Mucosa of rectum (tissue), 2 donors: ENCODE measurements around the gene DCAF11.

Experiments
- H3K27ac ChIP-seq, 2 donors: one replicate each; pipeline ENCODE4 v1.7.0; 2013; ENCODE audit warnings: inconsistent platforms in 2 of 2, low read depth in 2 of 2, low read length in 2 of 2
- H3K27me3 ChIP-seq, 2 donors: one replicate each; pipeline ENCODE4 v1.7.0; 2013; ENCODE audit warnings: low read length in 2 of 2; ENCODE audit not compliant: control insufficient read depth in 2 of 2, insufficient read depth in 2 of 2
- H3K36me3 ChIP-seq, 2 donors: one replicate each; pipeline ENCODE4 v1.7.0; 2013; ENCODE audit warnings: low read length in 2 of 2; ENCODE audit not compliant: control insufficient read depth in 2 of 2, insufficient read depth in 2 of 2
- H3K4me1 ChIP-seq, 2 donors: one replicate each; pipeline ENCODE4 v1.7.0; 2013; ENCODE audit warnings: low read length in 2 of 2, mild to moderate bottlenecking in 1 of 2; ENCODE audit not compliant: control insufficient read depth in 2 of 2, insufficient read depth in 2 of 2
- H3K4me3 ChIP-seq, 2 donors: one replicate each; pipeline ENCODE4 v1.7.0; 2013; ENCODE audit warnings: low read length in 2 of 2
- H3K9ac ChIP-seq, 2 donors: one replicate each; pipeline ENCODE4 v1.7.0; 2013; ENCODE audit warnings: low read length in 2 of 2, low read depth in 1 of 2, mild to moderate bottlenecking in 1 of 2
- H3K9me3 ChIP-seq, 2 donors: one replicate each; pipeline ENCODE4 v1.7.0; 2013; ENCODE audit warnings: low read length in 2 of 2; ENCODE audit not compliant: control insufficient read depth in 2 of 2
- donor health status: healthy.
- donor health status: Normal muscosa, but diverticular disease.

The DCAF11 gene

DNA sequence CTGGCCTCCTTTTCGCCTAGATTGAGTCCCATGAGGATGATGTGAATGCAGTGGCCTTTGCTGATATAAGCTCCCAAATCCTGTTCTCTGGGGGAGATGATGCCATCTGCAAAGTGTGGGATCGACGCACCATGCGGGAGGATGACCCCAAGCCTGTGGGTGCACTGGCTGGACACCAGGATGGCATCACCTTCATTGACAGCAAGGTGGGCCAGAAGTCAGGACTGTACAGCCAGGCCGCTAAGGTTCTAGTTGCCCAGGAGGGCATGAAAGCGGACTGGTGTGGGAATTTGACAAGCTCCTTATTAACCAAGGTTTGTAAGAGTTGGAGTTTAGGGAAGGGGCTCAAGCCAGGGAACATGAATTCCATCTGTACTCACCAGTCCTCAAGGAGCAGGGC is 5.1 kb downstream of the DCAF11 start:
- H3K4me1 ChIP-seq = peaks cover 10 to 13% of the 10 kb centered on the region in 2 donors
- H3K4me3 ChIP-seq = no peak overlapping the region
- no peak overlapping the region for H3K9ac ChIP-seq
- no peaks in the 10 kb centered on the region for H3K27me3 ChIP-seq
- H3K9me3 ChIP-seq = no peaks in the 10 kb centered on the region
- H3K27ac ChIP-seq = no peak overlapping the region
- peaks cover 65 to 66% of the 10 kb centered on the region in 2 donors for H3K36me3 ChIP-seq

DNA sequence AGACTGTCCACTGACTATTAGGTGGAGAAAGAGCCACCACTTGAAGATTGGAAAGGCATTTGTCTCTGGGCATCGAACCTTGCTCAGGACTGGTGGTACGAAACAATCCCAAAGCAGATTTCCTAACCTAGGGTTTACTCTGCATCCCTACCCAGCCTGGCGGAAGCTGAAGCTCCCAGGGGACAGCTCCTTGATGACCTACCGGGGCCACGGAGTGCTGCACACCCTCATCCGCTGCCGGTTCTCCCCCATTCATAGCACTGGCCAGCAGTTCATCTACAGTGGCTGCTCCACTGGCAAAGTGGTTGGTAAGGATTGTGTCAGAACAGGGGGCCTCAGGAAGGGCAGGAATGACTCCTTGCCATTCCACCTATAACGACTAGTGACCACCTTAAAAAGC is 6.6 kb downstream of the DCAF11 start:
- peaks cover 4 to 5% of the 10 kb centered on the region in 2 donors for H3K4me1 ChIP-seq
- H3K9ac ChIP-seq = no peak overlapping the region
- no peak overlapping the region for H3K27ac ChIP-seq
- H3K36me3 ChIP-seq = peaks cover 66 to 67% of the 10 kb centered on the region in 2 donors
- H3K9me3 ChIP-seq = no peaks in the 10 kb centered on the region
- H3K27me3 ChIP-seq = no peaks in the 10 kb centered on the region
- H3K4me3 ChIP-seq = no peak overlapping the region

DNA sequence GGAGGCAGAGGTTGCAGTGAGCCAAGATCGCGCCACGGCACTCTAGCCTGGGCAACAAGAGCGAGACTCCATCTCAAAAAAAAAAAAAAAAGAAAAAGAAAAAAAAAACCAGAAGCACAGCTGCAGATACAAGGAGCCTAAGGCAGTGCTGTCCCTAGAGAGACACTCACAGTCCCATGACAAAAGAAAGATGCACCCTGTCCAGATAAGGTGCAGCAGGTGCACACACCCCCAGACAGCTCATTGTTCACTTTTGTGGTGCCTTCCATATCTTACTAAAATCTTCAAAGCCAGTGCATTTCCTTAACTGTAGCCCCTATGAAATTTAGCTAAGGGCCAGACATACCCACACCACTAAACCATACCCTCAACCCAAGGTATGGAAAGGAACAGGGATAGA is 7.8 kb downstream of the DCAF11 start:
- Histone ChIP-seq H3K9me3 (no peaks in the 10 kb centered on the region), H3K36me3 (peaks cover 57 to 67% of the 10 kb centered on the region in 2 donors), H3K27me3 (no peaks in the 10 kb centered on the region)

DNA sequence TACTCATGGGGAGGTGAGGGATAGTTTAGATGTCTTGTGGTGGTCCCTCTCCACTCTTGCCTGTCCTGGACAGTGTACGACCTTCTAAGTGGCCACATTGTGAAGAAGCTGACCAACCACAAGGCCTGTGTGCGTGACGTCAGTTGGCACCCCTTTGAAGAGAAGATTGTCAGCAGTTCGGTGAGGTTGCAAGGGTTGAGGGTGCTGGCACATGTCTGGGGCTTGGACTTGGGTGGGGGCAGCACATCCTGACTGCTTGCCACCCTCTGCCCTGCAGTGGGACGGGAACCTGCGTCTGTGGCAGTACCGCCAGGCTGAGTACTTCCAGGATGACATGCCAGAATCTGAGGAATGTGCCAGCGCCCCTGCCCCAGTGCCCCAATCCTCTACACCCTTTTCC is 8.3 kb downstream of the DCAF11 start:
- Histone ChIP-seq H3K9me3 (no peaks in the 10 kb centered on the region), H3K27ac (no peak overlapping the region), H3K4me3 (no peak overlapping the region), H3K36me3 (peaks cover 54 to 62% of the 10 kb centered on the region in 2 donors), H3K27me3 (no peaks in the 10 kb centered on the region), H3K9ac (no peak overlapping the region), H3K4me1 (no peaks in the 10 kb centered on the region)

More for the DNA sequence above, 7.8 kb downstream of the DCAF11 start:
- Histone ChIP-seq H3K9ac (no peak overlapping the region), H3K27ac (no peak overlapping the region), H3K4me3 (no peak overlapping the region), H3K4me1 (no peaks in the 10 kb centered on the region)

DNA sequence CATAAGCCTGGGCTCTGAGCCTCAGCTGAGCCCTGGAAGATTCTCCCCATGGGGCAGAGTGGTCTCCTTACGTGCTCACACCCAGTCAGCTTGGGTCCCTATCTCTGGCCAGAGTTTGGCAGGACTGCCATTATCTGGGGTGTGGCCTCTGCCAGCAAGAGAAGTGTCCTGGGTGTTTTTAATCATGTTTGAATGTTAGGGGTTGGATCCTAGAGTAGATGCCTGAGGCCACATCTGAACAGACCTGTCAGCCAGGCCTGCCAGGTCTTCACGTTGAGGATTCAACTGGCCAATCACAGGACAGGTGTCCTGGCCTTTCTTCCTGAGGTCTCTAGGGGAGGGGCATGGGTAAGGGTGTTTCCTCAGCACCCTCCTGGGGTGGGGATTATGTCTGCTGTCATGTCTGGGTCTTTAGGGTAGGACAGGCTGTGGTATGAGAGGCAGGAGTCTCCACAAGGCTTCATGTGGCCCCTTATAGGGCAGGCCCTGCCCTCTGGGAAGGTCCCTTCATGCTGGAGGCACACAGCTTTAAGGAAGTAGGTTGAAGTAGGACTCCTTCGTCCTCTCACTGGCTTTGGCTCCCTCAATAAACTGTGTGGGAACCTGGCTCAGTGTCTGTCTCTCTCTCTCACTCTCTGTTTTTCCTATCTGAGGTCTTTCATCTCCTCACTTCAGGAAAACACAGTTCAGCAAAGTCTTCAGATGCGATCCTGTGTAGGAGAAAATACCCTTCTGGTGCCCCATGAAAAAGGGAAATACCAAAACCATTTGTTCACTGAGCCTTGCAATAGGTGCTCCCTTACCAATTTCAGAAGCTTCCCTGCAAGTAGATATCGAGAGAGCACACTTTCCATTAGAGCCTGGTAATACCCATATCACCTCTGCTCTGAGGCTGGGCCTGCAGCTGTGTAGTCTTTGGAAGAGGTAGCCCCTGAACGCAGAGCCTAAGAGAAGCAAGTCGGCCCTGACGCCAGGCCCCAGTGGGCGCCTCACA is 9.1 kb downstream of the DCAF11 start:
- Histone ChIP-seq H3K36me3 (peaks cover 45 to 53% of the 10 kb centered on the region in 2 donors), H3K4me1 (no peaks in the 10 kb centered on the region), H3K9me3 (no peaks in the 10 kb centered on the region), H3K27me3 (no peaks in the 10 kb centered on the region), H3K27ac (no peak overlapping the region), H3K9ac (no peak overlapping the region), H3K4me3 (no peak overlapping the region)

DNA sequence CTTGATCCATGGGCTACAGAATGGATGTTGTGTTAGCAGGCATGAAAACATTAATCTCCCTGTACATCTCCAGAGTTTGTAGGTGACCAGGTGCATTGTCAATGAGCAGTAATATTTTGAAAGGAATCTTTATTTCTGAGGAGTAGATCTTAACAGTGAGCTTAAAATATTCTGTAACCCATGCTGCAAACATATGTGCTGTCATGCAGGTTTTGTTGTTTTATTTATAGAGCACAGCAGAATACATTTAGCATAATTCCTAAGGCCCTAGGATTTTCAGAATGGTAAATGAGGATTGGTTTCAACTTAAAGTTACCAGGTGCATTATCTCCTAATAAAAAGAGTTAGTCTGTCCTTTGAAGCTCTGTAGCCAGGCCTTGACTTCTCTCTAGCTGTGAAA is 12.4 kb downstream of the DCAF11 start:
- no peak overlapping the region for H3K9ac ChIP-seq
- H3K4me1 ChIP-seq = no peaks in the 10 kb centered on the region
- H3K4me3 ChIP-seq = no peak overlapping the region
- H3K27me3 ChIP-seq = no peaks in the 10 kb centered on the region
- peaks cover 18 to 25% of the 10 kb centered on the region in 2 donors for H3K36me3 ChIP-seq
- no peaks in the 10 kb centered on the region for H3K9me3 ChIP-seq
- H3K27ac ChIP-seq = no peak overlapping the region

DNA sequence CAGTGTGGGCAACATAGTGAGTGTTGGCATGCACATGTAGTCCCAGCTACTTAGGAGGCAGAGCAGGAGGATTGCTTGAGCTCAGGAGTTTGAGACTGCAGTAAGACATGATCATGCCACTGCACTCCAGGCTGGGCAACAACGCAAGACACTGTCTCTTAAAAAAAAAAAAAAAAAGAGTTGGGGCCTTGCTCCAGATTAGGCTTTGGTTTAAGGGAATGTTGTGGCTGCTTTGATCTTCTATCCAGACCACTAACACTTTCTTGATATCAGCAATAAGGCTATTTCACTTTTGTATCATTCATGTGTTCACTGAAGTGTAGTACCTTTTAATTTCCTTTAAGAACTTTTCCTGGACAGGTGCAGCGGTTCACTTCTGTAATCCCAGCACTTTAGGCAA is 13.1 kb downstream of the DCAF11 start:
- no peak overlapping the region for H3K9ac ChIP-seq
- no peaks in the 10 kb centered on the region for H3K4me1 ChIP-seq
- no peaks in the 10 kb centered on the region for H3K9me3 ChIP-seq
- no peak overlapping the region for H3K4me3 ChIP-seq
- no peak overlapping the region for H3K27ac ChIP-seq
- H3K36me3 ChIP-seq = peaks cover 12 to 20% of the 10 kb centered on the region in 2 donors
- H3K27me3 ChIP-seq = no peaks in the 10 kb centered on the region

DNA sequence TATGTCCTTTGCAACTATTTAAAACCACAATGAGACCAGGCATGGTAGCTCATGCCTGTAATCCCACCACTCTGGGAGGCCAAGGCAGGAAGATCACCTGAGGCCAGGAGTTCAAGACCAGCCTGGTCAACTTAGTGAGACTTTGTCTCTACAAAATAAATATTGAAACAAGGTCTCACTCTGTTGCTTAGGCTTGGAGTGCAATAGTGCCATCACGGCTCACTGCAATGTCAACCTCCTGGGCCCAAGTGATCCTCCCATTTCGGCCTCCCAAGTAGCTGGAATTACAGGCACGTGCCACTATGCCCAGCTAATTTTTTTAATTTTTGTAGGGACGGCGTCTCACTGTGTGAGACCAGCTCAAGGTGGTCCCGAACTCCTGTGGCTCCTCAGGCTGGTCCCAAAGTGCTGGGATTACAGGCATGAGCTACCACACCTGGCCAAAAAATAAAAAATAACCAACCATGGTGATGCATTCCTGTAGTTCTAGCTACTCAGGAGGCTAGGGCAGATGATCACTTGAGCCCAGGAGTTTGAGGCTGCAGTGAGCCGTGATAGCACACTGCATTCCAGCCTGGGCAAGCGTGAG is 14.9 kb downstream of the DCAF11 start:
- Histone ChIP-seq H3K4me3 (no peak overlapping the region), H3K27me3 (no peaks in the 10 kb centered on the region), H3K36me3 (peaks cover 0 to 2% of the 10 kb centered on the region in 2 donors), H3K9me3 (no peaks in the 10 kb centered on the region), H3K27ac (no peak overlapping the region), H3K9ac (no peak overlapping the region), H3K4me1 (no peaks in the 10 kb centered on the region)

DNA sequence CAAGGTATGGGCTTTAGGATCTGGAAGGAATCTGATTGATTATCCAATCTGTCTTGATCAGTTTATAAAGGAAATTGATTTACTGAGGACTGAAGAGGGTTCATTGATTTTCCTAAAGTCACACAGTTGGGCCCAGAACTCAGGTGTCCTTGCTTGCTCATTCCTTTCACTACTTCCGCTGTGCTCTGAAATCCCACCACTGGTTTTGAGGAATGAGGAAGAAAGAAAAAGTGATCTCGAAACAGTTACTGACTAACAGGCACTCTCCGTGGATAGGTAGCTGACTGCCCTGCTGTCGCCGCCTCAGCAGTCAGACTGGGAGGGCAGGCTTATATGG is 15.8 kb downstream of the DCAF11 start, which contains the start of gene FITM1:
Gene FITM1 (plus strand): TSS at position 280 of the 337 bp plus-strand sequence. CDS start 905 bp downstream, outside the sequence.
- Histone ChIP-seq H3K9ac (no peak within 1 kb of the TSS), H3K9me3 (no peaks in the 10 kb centered on the region), H3K4me3 (no peak within 1 kb of the TSS), H3K4me1 (peaks cover 2 to 3% of the 10 kb centered on the region in 2 donors), H3K27ac (no peak within 1 kb of the TSS), H3K27me3 (no peaks in the 10 kb centered on the region), H3K36me3 (no peaks in the 10 kb centered on the region)
